ENCODE results near the gene FRYL.

FRYL gene

DNA sequence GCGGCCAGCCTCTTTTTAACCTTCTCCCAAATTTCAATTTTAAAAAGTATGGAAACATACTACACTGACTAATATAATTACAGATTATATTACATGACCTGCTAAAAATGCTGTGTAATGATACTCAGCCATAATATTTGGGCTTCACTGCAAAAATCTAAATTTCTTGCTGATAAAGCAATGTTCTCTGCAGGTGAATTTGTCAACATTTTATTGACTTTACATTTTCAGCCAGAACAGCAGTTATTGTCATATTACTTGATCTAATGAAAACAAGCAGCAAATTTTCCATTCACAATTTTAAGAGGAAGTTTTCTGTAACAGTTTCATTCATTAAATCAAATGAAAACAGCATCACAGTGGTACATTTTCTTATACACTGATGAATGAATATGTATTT is 91.1 kb downstream of the FRYL start:
- Histone ChIP-seq H3K9me3 (ENCODE audit: insufficient read depth, low read length) (no peaks in the 10 kb centered on the region), H3K4me3 (ENCODE audit: insufficient read depth, low read length, poor library complexity, severe bottlenecking) (no peak overlapping the region), H3K4me2 (ENCODE audit: low read depth, low read length, poor library complexity, severe bottlenecking) (no peak overlapping the region), H3K9ac (ENCODE audit: low read length) (no peak overlapping the region), H4K20me1 (ENCODE audit: low read depth, low read length) (peaks cover 3% of the 10 kb centered on the region), H3K27ac (ENCODE audit: low read depth, low read length) (no peak overlapping the region), H3K9me2 (replicated peaks; ENCODE audit: insufficient read depth, low read length) (no peaks in the 10 kb centered on the region), H3K79me2 (ENCODE audit: insufficient read depth, low read length) (peaks cover 86% of the 10 kb centered on the region), H3K27me3 (ENCODE audit: low read length) (no peaks in the 10 kb centered on the region), H3K36me3 (ENCODE audit: low read length) (no peaks in the 10 kb centered on the region), H2AFZ (ENCODE audit: low read depth, low read length, severe bottlenecking) (no peak overlapping the region), H3F3A (ENCODE audit: insufficient read depth) (no peaks in the 10 kb centered on the region)
- TF ChIP-seq, protein P1, sequence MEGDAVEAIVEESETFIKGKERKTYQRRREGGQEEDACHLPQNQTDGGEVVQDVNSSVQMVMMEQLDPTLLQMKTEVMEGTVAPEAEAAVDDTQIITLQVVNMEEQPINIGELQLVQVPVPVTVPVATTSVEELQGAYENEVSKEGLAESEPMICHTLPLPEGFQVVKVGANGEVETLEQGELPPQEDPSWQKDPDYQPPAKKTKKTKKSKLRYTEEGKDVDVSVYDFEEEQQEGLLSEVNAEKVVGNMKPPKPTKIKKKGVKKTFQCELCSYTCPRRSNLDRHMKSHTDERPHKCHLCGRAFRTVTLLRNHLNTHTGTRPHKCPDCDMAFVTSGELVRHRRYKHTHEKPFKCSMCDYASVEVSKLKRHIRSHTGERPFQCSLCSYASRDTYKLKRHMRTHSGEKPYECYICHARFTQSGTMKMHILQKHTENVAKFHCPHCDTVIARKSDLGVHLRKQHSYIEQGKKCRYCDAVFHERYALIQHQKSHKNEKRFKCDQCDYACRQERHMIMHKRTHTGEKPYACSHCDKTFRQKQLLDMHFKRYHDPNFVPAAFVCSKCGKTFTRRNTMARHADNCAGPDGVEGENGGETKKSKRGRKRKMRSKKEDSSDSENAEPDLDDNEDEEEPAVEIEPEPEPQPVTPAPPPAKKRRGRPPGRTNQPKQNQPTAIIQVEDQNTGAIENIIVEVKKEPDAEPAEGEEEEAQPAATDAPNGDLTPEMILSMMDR (IDR thresholded peaks at IDR 0.05; ENCODE audit: insufficient read depth, low read length, poor library complexity, severe bottlenecking): no peak
- TF ChIP-seq EZH2phosphoT487 (conservative IDR thresholded peaks at IDR 0.05; ENCODE audit: low read length): no peak

DNA sequence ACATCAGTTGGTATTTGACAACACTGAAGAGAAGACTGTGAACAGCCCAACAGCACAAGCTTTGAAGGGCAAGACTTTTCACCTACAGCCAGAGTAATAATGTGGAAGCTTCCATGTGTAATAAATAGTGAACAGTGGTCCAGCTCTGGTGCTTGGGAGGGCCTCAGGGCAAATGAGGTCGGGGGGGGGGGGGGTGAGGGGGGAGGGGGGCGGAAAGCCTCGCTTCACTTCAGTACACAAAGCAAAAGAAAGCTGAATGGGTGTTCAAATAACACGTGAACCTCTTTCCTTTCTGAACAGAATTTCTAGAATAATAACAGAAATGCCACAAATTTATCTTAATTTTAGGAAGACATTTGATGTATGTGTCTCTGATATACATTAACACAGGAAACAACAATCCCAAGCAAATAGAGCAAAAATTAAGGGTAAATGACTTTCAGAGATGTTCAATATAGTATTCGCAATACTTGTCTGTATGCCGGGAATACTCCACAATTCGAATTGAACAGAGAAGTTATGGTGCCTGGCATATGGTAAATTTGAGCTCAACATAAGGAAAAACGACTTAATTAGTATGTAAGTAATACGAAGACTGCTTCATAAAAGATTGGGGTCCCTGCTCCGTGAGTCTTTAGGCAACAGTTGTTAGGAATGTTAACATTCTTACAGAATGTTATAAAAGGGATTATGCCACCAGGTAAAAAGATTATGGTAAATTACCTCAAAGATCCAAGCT is 92.6 kb downstream of the FRYL start:
- no peaks in the 10 kb centered on the region for H3F3A ChIP-seq (ENCODE audit: insufficient read depth)
- H3K79me2 ChIP-seq (ENCODE audit: insufficient read depth, low read length): peaks cover 76% of the 10 kb centered on the region

DNA sequence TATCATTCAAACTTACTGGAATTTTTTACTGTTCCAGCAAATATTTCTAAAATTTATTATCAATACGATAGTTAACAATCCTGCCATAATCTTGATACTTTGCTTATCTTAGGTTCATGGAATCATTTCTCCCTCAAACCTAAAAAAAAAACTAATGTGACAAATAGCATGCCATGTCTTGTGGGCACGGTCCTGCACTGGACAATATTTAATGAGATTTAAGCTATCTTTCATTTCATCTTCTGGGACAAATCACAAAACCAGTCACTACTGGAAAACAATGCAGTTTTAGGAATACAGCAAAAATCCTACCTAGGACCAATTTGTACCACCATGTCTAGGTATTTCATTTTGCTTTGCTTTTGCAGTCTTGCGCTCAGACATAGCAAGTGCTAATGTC is 93.7 kb downstream of the FRYL start:
- no peak overlapping the region for H3K27ac ChIP-seq (ENCODE audit: low read depth, low read length)
- H3K27me3 ChIP-seq (ENCODE audit: low read length): no peaks in the 10 kb centered on the region
- TF ChIP-seq, protein P1 (IDR thresholded peaks at IDR 0.05; ENCODE audit: insufficient read depth, low read length, poor library complexity, severe bottlenecking): no peak
- TF ChIP-seq EZH2phosphoT487 (conservative IDR thresholded peaks at IDR 0.05; ENCODE audit: low read length): no peak
- no peaks in the 10 kb centered on the region; the same call in none of the 2 replicates for H4K20me1 ChIP-seq (ENCODE audit: low read depth, low read length)
- no peaks in the 10 kb centered on the region for H3K36me3 ChIP-seq (ENCODE audit: low read length)
- no peak overlapping the region for H2AFZ ChIP-seq (ENCODE audit: low read depth, low read length, severe bottlenecking)
- H3K9me3 ChIP-seq (ENCODE audit: insufficient read depth, low read length): no peaks in the 10 kb centered on the region
- H3K9ac ChIP-seq (ENCODE audit: low read length): no peak overlapping the region
- no peaks in the 10 kb centered on the region for H3F3A ChIP-seq (ENCODE audit: insufficient read depth)
- no peak overlapping the region for H3K4me2 ChIP-seq (ENCODE audit: low read depth, low read length, poor library complexity, severe bottlenecking)
- peaks cover 72% of the 10 kb centered on the region for H3K79me2 ChIP-seq (ENCODE audit: insufficient read depth, low read length)
- H3K9me2 ChIP-seq (replicated peaks; ENCODE audit: insufficient read depth, low read length): no peaks in the 10 kb centered on the region
- H3K4me3 ChIP-seq (ENCODE audit: insufficient read depth, low read length, poor library complexity, severe bottlenecking): no peak overlapping the region

More for the DNA sequence above, 92.6 kb downstream of the FRYL start:
- TF ChIP-seq EZH2phosphoT487 (conservative IDR thresholded peaks at IDR 0.05; ENCODE audit: low read length): no peak
- TF ChIP-seq, protein P1 (IDR thresholded peaks at IDR 0.05; ENCODE audit: insufficient read depth, low read length, poor library complexity, severe bottlenecking): no peak
- Histone ChIP-seq H3K9me2 (replicated peaks; ENCODE audit: insufficient read depth, low read length) (no peaks in the 10 kb centered on the region), H3K9ac (ENCODE audit: low read length) (no peak overlapping the region), H3K4me2 (ENCODE audit: low read depth, low read length, poor library complexity, severe bottlenecking) (no peak overlapping the region), H3K4me3 (ENCODE audit: insufficient read depth, low read length, poor library complexity, severe bottlenecking) (no peak overlapping the region), H3K27me3 (ENCODE audit: low read length) (no peaks in the 10 kb centered on the region), H3K27ac (ENCODE audit: low read depth, low read length) (no peak overlapping the region), H3K36me3 (ENCODE audit: low read length) (no peaks in the 10 kb centered on the region), H2AFZ (ENCODE audit: low read depth, low read length, severe bottlenecking) (no peak overlapping the region), H3K9me3 (ENCODE audit: insufficient read depth, low read length) (no peaks in the 10 kb centered on the region), H4K20me1 (ENCODE audit: low read depth, low read length) (no peaks in the 10 kb centered on the region; the same call in none of the 2 replicates)

Data from SU-DHL-6 (cell line).